NCI-H446 (cell line): ENCODE results near the gene DUSP9.
"Not testable (repeated sequence)": the region's sequence is repeated elsewhere in the genome, so short reads cannot be mapped to it uniquely, and the experiment has no call there.

ENCODE experiments used
- DNase-seq, 2 experiments: peaks; one replicate each; lab custom pipeline; 2025; lab: John Stamatoyannopoulos, UW

DUSP9 gene

GRCh38 chrX:153671589-153672530 lies 24.9 kb downstream of the DUSP9 start:
- DNase-seq, result no peak

DNA sequence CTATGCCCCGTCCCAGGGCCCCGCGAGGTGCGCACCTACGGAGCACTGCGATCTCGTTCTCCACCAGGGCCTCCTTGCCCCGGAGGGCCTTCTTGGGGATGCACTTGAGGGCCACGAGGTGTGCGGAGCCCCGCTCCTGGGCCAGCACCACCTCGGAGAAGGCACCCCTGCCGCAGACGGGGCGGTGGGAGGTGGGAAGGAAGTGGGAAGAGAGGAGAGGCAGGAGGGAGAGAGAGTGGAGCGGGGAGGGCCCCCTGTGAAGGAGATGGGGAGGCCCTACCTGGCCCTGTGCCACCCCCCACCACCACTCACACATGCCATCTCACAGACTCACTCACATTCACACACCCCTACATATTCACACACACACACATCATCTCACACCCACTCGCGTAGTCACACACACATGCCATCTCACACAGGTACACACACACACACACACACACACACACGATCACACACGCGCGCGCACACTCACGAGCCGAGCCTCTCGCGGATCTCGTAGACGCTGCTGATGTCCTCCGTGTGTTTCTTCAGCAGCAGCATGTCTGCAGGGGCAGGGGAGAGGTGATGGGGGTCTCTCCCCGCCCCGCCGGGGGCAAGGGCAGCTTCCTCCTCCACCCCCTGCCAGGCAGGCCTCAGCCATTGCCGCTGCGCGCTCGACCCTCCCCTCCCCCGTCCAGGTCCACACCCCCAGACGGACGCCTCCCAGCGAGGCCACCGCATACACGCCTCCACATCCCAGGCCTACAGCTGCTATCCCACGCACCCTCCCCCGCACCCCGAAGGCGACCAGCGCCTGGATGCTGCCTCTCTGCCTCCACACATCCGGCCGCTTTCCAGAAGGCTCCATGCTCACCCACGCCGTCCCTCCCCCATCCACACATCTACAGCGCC lies 25.8 kb downstream of the DUSP9 start:
- DNase-seq, result no peak

DNA sequence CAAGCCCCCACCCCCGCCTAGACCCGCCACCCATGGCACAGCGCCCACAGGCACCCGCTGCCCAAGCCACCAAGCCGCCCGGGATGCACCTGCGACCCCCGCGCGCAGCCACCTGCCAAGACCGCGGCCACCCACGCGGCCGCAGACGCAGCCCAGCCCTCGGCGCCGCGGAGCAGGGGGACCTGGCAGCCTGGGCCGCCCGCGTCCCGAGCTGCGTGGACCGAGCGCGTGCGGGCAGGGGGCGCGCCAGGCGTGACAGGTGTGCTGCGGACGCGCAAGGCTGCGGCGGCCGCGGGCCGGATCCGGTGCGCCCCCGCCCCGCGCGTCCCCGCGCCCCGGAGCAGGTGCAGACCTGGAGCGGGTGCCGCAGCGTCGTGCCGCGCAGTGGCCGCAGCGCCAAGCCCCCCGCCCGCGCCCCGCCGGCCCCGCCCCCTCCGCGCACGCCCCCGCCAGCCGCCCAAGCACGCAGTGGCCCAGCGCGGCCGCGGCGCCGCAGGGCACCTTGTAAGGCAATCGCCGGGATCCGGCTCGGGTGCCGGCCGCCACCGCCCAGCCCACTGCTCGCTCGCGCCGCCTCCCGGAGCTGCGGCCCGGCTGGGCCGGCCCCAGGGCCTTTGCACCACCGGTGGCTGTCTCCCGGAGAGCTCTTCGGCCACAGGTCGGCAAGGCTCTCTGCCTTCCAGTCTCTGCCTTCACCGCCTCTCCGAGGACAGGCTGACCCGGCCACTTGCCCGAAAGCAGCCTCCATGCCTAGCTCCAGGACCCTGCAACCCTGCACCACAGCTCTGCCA lies 26.6 kb downstream of the DUSP9 start, which contains the start of gene PNCK:
Gene PNCK, minus strand, starts transcription at position 386 of the 791 bp plus-strand sequence. CDS start 737 bp downstream, outside the sequence.
- DNase-seq, result no peak

DNA sequence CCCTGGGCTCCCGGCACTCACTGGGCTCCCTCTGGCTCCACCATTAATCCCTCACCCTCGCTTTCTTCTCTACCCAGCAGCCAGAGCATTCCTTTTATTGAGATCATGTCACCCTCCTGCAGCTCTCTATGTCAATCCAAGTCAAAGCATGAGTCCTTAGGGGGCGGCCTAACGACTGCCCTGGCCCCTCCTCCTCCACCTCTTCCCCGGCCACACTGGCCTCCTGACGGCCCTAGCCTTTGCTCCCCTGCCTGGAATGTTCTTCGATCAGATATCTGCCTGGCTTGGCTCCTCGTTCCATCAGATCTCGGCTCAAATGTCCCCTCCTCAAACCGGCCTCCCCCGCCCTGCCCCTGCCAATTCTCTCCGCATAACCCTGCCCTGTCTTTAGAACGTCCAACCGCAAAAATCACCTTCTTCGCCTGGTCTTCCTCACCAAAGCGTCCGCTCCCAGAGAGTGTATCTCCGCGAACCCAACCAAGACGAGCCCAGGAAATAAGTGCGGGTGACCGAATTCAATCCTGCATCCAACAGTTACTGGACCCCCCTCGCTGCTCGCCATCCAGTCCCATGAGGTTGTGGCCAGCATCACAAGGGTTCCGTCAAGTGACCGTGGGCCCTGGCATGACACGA lies 27.3 kb downstream of the DUSP9 start:
- DNase-seq, result no peak

- no peak for DNase-seq
These were observed 34.2 kb downstream of the DUSP9 start for GRCh38 chrX:153681175-153681574.

DNA sequence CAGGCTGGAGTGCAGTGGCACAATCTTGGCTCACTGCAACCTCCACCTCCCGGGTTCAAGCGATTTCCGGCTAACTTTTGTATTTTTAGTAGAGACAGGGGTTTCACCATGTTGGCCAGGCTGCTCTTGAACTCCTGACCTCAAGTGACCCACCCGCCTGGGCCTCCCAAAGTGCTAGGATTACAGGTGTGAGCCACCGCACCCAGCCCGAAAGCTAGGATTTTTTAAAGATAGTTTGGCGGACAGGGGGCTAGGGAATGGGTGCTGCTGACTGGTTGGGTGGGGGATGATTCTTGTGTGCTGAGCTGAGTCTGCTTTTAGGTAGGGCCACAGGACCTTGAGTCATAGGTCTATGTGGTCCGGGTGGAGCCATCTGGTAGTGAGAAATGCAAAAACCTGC lies 36.5 kb downstream of the DUSP9 start:
- DNase-seq, result not testable (repeated sequence)

DNA sequence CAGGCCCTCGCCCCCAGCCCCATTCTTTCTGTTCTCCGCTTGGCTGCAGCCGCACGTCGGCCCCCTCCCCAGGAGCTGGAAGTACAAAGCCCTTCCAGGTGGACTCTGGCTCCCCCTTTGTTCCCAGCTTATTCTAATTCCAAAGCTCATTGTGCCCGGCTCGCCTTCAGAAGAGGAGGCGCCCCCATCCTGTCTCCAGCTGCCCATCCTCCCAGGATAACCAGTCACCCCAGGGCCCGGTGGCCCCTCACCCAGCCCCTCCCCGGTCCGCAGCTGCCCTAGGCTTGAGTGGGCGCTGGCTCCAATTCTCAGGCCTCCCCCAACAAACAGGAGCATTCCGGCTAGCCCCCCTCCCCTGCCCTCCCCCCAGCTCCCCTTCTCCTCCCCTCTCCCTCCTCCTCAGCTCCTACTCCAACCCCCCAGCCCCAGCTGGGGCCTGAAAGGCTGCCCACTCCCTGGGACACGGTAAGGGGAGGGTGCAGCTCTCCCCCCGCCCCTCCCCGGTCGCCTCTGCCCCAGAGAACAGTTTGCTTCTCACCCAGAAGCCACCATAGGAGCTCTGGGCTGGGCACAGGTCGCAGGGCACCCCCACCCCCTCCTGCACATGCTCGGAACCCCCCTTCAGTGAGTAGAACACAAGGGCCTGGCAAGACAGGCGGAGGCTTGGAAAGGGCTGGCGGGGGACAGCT lies 37.6 kb downstream of the DUSP9 start:
- no peak for DNase-seq

DNA sequence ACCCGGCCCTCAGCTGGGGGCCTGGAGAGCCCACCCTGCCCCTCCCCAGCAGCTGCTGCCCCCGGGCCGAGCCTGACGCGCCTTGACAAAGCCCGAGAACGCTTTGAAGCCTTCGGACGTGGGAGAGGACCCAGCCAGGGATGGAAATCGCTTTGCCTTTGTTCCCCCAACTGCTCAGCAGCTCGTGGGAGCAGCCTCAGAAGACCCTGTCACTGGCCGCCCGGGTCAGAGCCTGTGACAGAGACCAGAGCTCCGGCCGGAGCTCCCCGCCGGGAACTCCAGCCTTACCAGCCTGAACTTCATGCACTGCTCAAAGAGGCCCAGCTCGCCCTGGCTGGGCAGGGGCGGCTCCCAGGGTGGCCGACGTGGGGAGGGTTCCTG lies 38.1 kb downstream of the DUSP9 start:
- DNase-seq, result no peak

DNA sequence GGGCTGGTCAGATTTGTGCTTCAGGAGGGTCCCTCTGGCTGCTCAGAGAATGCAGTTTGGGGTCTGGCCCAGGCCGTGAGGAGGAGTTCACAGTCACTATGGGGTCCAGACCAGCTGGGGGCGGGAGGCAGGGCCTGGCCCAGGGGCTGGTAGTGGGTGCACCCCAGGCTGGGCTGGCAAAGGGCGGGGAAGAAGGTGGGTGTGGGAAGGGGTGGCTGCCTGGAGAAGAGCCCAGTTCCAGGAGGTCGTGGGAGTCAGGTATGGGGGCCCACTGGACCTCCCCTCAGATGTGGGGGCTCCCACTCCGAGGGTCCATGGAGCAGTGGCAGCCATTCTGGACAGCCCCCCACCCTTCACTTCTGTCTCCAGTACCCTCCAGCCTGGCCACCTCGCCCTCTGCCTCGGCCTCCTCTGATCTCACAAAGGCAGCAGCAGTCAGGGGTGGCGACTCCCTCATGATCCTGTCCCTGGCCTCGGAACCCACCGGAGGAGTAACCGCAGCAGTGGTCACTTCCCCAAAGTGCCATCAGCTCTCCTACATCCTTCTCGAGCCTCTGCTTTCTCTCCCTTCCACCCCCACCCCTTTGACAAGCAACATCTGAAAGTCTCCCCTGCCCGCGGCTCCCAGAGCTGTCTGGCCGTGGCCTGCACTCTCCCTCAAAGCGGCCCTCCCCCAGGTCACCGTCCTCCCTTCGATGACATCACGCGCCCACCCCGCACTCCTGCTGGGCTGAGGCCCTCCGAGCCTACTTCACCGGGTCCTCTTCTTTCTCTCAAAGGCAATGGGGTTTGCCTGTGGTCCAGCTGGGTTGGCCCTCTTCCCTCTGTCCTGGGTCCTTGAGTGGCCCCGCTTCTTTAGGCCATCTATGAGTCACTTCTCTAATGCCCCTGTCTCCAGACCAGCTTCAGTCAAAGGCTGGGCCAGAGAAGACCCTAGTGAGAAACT lies 39.0 kb downstream of the DUSP9 start:
- no peak for DNase-seq

DNA sequence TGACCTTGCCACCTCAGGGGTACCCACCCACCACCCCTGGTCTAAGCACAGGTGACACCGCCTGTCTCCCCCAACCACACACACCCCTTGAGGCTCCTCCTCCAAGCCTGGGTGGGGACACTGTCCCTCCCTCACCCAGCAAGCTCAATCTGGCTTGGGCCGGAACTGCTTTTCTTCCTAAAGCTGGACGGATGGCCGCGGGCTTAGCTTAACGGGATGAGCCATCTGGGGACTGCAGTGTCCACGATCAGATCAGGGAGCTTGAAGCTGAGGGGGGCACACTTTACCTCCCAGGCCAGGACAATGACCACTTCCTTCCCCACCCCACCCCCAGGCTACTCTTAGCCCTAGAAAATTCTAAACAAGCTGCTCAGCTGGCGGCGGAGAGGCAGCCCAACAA lies 39.7 kb downstream of the DUSP9 start:
- no peak for DNase-seq

DNA sequence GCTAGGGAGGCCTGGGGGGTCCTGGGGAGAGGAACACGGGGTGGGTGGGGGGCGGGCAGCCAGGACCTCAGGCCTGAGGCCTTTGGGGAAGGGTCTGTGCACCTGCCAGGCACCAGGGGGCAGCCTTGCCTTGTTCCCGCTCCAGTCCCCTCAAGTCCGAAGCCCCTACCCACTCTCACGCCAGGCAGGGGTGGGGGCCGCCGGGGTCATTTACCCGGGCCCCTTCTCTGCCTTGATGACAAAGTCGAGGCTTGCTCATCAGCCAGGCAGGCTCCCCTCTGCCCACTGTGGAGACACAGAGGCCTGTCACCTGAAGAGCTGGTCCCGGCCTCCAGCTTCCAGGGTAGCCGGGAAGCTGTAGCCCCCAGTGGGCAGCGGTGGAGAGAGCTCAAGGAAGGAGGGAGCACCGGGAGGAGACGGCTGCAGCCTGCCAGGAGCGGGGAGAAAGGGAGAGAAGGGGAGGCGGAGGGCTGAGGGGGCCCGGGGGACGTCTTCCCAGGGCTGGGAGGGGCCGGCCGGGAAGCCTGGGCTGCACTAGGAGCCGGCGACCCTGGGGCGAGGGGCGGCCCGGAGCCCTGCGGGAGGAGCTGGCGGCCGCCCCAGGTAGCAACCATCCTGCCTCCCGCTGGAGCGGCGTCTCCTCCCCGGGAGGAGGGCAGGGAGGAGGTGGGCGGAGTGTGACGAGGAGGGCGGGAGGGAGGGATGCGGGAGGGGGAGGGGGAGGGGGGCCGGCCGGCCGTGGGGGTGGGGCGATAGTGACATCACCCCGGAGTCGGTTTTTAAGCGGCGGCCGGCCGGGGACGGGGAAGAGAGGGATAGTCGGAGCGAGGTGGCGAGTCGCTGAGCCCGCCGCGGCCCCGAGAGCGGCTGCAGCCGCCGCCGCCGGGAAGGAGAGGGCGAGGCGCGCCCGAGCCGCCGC lies 40.4 kb downstream of the DUSP9 start, which contains the start of gene SLC6A8:
Gene SLC6A8, plus strand, starts transcription at position 806 of the 919 bp plus-strand sequence. CDS start 649 bp downstream, outside the sequence.
- DNase-seq, result peak; percentile 6 to 76

- DNase-seq, result no peak
These were observed 41.1 kb downstream of the DUSP9 start for GRCh38 chrX:153688071-153688470.

- DNase-seq, result no peak
These were observed 41.5 kb downstream of the DUSP9 start for GRCh38 chrX:153688506-153688905.

DNA sequence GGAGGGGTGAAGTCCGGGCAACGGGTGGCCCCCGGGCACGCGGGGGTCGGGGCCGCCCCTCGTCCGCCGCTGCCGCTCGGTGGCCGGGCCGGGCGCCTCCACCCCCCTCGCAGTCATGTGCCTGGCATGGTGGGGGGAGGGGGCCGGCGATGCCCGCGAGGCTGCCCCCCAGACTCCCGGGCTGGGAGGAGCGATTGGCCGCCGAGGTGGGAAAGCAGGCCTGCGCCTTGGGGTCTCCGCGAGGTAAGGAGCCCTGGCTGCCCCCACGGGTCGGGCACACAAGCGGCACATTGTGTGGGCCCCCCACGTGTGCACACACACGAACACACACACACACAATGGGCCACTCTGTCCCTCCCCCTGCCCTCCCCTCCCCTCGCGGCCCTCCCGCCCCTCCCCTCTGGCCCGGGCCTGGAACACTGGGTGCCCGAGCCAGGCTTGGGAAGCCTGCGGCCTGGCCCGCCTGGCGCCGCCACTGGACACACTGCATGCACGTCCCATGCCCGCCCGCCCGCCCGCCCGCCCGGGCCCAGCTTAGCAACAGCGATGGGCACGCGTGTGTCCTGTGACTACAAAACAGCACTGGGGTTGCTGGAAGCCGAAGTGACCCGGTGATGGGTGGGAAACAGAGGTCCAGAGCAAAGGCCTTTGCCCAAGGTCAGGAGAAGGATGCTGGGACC lies 42.0 kb downstream of the DUSP9 start:
- peak in 1 of 2 experiments; percentile 23 for DNase-seq

DNA sequence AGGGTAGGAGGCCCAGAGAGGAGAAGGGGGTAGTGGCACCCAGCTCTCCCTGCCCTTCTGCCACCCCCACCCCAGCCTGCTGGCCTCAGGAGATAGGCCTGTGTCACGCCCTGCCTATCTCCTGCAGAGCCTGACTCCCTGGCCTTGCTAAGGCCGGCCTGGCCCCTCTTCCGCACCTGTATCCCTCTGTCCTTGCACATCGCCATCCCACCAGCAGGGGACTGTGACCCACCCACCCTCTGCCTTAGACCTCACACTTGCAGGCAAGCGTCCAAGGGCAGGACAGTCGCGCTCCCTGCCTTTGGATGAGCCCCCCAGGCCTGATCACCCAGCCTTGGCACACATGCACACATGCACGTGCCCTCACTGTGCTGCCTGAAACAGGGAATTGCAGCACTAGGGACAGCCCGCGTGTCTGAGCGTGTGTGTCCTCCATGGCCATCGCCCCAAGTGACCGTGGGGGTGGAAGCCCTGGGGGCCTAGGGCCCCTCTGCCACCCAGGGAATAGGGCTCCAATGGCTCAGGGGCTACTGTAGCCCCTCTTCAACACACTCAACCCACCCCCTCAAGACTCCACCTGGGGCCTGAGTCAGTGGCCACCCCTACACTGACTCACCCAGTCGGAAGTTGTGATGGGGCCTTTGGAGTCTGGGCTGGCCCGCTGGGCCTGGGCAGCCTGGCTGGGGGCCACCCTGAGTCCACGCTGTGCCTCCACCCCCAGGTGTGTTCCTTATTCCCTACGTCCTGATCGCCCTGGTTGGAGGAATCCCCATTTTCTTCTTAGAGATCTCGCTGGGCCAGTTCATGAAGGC lies 42.9 kb downstream of the DUSP9 start:
- no peak for DNase-seq

GRCh38 chrX:153690466-153690865 lies 43.5 kb downstream of the DUSP9 start:
- DNase-seq, result no peak
